ENCODE data around the gene GPR132.

GPR132 gene

GRCh38 chr14:105030836-105031396, 34.3 kb downstream of the GPR132 start:
- no peak for TF ChIP-seq CTCF (IDR thresholded peaks at IDR 0.05; ENCODE audit: low read length)
- TF ChIP-seq EZH2 (IDR thresholded peaks at IDR 0.05; ENCODE audit: borderline replicate concordance, low read length), result no peak
- Histone ChIP-seq H3K4me2 (ENCODE audit: low read length) (no peak overlapping the region), H3K27ac (ENCODE audit: low read depth, low read length, poor library complexity, severe bottlenecking) (no peak overlapping the region)

DNA sequence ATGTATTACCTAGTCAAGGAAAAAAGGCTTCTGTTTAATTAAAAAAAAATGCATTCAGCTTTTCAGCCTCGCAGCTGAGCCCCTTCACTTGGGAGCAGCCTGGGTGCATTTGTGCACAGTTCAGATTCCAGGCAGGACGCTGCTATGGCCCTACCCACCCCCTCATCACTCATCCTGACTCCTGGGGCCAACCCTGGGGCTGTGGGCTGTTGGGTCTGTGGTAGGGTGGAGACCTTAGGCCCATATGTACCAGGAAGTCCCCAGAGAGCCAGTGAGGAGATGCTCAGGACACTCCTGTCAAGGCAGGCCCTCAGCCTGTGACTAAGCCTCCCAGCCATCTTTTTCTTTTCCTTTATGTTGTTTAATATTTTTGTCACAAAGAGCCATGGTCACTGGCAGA, 35.0 kb downstream of the GPR132 start:
- no peak overlapping the region for H3K9ac ChIP-seq (ENCODE audit: low read length)
- H3K4me2 ChIP-seq (ENCODE audit: low read length), result no peak overlapping the region
- H4K20me1 ChIP-seq (ENCODE audit: insufficient read depth, low read length), result no peaks in the 10 kb centered on the region
- no peak for TF ChIP-seq CTCF (IDR thresholded peaks at IDR 0.05; ENCODE audit: low read length)
- TF ChIP-seq EZH2 (IDR thresholded peaks at IDR 0.05; ENCODE audit: borderline replicate concordance, low read length), result no peak
- no peaks in the 10 kb centered on the region for H3F3A ChIP-seq (ENCODE audit: insufficient read depth, low read length)
- no peak overlapping the region for H3K4me3 ChIP-seq (ENCODE audit: low read depth, low read length, poor library complexity, severe bottlenecking)
- peaks cover 15% of the 10 kb centered on the region; the same call in 1 of the 2 replicates for H3K9me3 ChIP-seq (ENCODE audit: low read length)
- no peaks in the 10 kb centered on the region for H3K9me2 ChIP-seq (ENCODE audit: low read depth, low read length)
- peaks cover 21% of the 10 kb centered on the region for H3K27me3 ChIP-seq (ENCODE audit: insufficient read depth, low read length)
- no peak overlapping the region for H3K27ac ChIP-seq (ENCODE audit: low read depth, low read length, poor library complexity, severe bottlenecking)
- no peaks in the 10 kb centered on the region for H3K79me2 ChIP-seq (ENCODE audit: insufficient read depth, low read length)
- peaks cover 21% of the 10 kb centered on the region for H3K4me1 ChIP-seq (ENCODE audit: insufficient read depth, low read length, severe bottlenecking)
- no peak overlapping the region for H2AFZ ChIP-seq (ENCODE audit: low read length)
- H3K36me3 ChIP-seq (ENCODE audit: insufficient read depth, low read length), result no peaks in the 10 kb centered on the region; the same call in 1 of the 2 replicates

More at GRCh38 chr14:105030836-105031396, 34.3 kb downstream of the GPR132 start:
- H2AFZ ChIP-seq (ENCODE audit: low read length), result no peak overlapping the region
- H4K20me1 ChIP-seq (ENCODE audit: insufficient read depth, low read length), result no peaks in the 10 kb centered on the region
- H3F3A ChIP-seq (ENCODE audit: insufficient read depth, low read length), result no peaks in the 10 kb centered on the region
- H3K9me2 ChIP-seq (ENCODE audit: low read depth, low read length), result no peaks in the 10 kb centered on the region
- peaks cover 21% of the 10 kb centered on the region for H3K27me3 ChIP-seq (ENCODE audit: insufficient read depth, low read length)
- no peak overlapping the region for H3K4me3 ChIP-seq (ENCODE audit: low read depth, low read length, poor library complexity, severe bottlenecking)
- no peak overlapping the region for H3K9ac ChIP-seq (ENCODE audit: low read length)
- no peaks in the 10 kb centered on the region for H3K79me2 ChIP-seq (ENCODE audit: insufficient read depth, low read length)
- H3K4me1 ChIP-seq (ENCODE audit: insufficient read depth, low read length, severe bottlenecking), result peaks cover 21% of the 10 kb centered on the region
- no peaks in the 10 kb centered on the region; the same call in 1 of the 2 replicates for H3K36me3 ChIP-seq (ENCODE audit: insufficient read depth, low read length)
- peaks cover 15% of the 10 kb centered on the region; the same call in 1 of the 2 replicates for H3K9me3 ChIP-seq (ENCODE audit: low read length)

- Histone ChIP-seq H4K20me1 (ENCODE audit: insufficient read depth, low read length) (no peaks in the 10 kb centered on the region), H3K9me2 (ENCODE audit: low read depth, low read length) (no peaks in the 10 kb centered on the region), H3K27me3 (ENCODE audit: insufficient read depth, low read length) (peaks cover 21% of the 10 kb centered on the region), H3K4me3 (ENCODE audit: low read depth, low read length, poor library complexity, severe bottlenecking) (no peak overlapping the region), H3K4me1 (ENCODE audit: insufficient read depth, low read length, severe bottlenecking) (peaks cover 24% of the 10 kb centered on the region), H3K4me2 (ENCODE audit: low read length) (no peak overlapping the region), H3K36me3 (ENCODE audit: insufficient read depth, low read length) (no peaks in the 10 kb centered on the region; the same call in 1 of the 2 replicates), H3K79me2 (ENCODE audit: insufficient read depth, low read length) (no peaks in the 10 kb centered on the region), H3K27ac (ENCODE audit: low read depth, low read length, poor library complexity, severe bottlenecking) (no peak overlapping the region), H3K9me3 (ENCODE audit: low read length) (peaks cover 12% of the 10 kb centered on the region; the same call in 1 of the 2 replicates), H2AFZ (ENCODE audit: low read length) (no peak overlapping the region), H3K9ac (ENCODE audit: low read length) (no peak overlapping the region), H3F3A (ENCODE audit: insufficient read depth, low read length) (no peaks in the 10 kb centered on the region)
- TF ChIP-seq EZH2 (IDR thresholded peaks at IDR 0.05; ENCODE audit: borderline replicate concordance, low read length) (no peak), CTCF (IDR thresholded peaks at IDR 0.05; ENCODE audit: low read length) (no peak)
These were observed 35.8 kb downstream of the GPR132 start for GRCh38 chr14:105029402-105029801.

All from OCI-LY1 (cell line).